ENCODE measurements around the gene CALR3. TPM values are rescaled to one million over a fixed set of nuclear protein-coding genes. Genes with fewer than 3 reads are reported as not detected.
A peak's percentile ranks its signal among the peaks of the same experiment; 100 is the strongest.
"Not testable (repeated sequence)": the region's sequence is repeated elsewhere in the genome, so short reads cannot be mapped to it uniquely, and the experiment has no call there.

CALR3 gene
- total RNA-seq, 2 donors from 2014 or later = not detected

GRCh38 chr19:16516923-16517610 lies 21.1 kb upstream of the CALR3 start:
- Mint-ChIP-seq H3K9me3 (no peaks in the 10 kb centered on the region), H3K4me1 (no peaks in the 10 kb centered on the region), H3K4me3 (no peak overlapping the region), H3K36me3 (ENCODE audit: low read depth) (peaks cover 50% of the 10 kb centered on the region), H3K27me3 (no peaks in the 10 kb centered on the region), H3K27ac (peak overlapping the region; percentile 52)
- no peak for ATAC-seq (replicated peaks)

DNA sequence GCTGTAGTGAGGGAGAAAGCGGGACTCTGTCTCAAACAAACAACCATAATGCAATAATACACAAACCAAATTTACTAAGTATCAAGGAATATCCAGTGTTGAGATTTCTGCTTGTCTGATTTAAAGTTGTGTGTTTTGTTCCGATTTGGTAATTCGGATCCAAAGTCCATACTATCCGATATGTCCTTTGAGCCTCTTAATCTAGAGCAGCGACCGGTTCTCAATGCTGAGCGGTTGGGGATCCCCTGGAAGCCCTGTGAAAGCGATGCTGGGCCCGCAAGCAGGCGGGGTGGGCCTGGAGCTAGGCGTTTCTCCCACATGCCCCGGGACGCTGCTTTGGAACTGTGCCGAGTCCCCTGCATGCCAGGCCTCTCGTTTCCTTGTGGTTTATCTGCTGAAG lies 20.4 kb upstream of the CALR3 start:
- Mint-ChIP-seq H3K27ac (no peak overlapping the region), H3K4me3 (no peak overlapping the region), H3K36me3 (ENCODE audit: low read depth) (peaks cover 46% of the 10 kb centered on the region), H3K27me3 (no peaks in the 10 kb centered on the region), H3K4me1 (no peaks in the 10 kb centered on the region), H3K9me3 (no peaks in the 10 kb centered on the region)
- no peak for ATAC-seq (replicated peaks)

DNA sequence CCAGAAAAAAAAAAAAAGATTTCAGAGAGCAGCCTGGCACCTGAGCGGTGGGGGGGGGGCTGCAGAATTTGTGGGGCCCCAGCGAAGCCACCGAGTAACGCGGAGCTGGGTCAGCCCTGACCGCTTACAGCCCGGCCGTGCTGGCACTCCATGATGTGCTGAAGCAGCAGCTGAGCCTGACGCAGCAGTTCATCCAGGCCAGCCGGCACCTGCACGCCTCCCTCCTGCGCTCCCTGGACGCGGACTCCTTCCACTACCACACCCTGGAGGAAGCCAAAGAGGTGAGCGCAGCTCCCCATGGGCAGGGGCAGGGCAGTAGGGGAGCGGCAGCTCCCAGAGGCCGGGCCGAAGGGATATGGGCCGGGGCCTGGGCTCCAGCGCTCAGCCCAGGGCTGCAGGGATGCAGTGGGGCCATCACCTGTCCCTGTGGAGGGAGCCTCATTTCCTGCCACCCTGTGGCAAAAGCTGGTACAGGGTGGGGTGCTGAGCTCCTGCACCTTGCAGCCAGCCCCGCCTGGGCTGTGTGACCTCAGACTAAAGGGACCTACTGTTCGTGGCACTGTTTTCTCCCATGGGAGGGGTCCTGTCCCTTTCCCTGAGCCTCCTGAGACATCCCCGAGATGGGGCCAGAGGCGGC lies 18.5 kb upstream of the CALR3 start:
- H3K27me3 Mint-ChIP-seq = no peaks in the 10 kb centered on the region
- no peak overlapping the region for H3K4me3 Mint-ChIP-seq
- peaks cover 29% of the 10 kb centered on the region for H3K36me3 Mint-ChIP-seq (ENCODE audit: low read depth)
- H3K4me1 Mint-ChIP-seq = no peaks in the 10 kb centered on the region
- no peaks in the 10 kb centered on the region for H3K9me3 Mint-ChIP-seq
- peak; percentile 6 for ATAC-seq (replicated peaks)
- no peak overlapping the region for H3K27ac Mint-ChIP-seq

GRCh38 chr19:16512611-16513010 lies 16.6 kb upstream of the CALR3 start:
- not testable (repeated sequence) for ATAC-seq (replicated peaks); H3K27me3 Mint-ChIP-seq; H3K4me3 Mint-ChIP-seq; H3K4me1 Mint-ChIP-seq; H3K9me3 Mint-ChIP-seq; H3K27ac Mint-ChIP-seq
- peaks cover 15% of the 10 kb centered on the region for H3K36me3 Mint-ChIP-seq (ENCODE audit: low read depth)

- Mint-ChIP-seq H3K27ac (no peak overlapping the region), H3K36me3 (ENCODE audit: low read depth) (peaks cover 10% of the 10 kb centered on the region), H3K27me3 (no peaks in the 10 kb centered on the region), H3K9me3 (no peaks in the 10 kb centered on the region), H3K4me3 (no peak overlapping the region), H3K4me1 (no peaks in the 10 kb centered on the region)
- ATAC-seq (replicated peaks) = no peak
Observed at GRCh38 chr19:16509141-16510061, 13.4 kb upstream of the CALR3 start.

- H3K36me3 Mint-ChIP-seq (ENCODE audit: low read depth) = peaks cover 17% of the 10 kb centered on the region
- H3K27ac Mint-ChIP-seq = no peak overlapping the region
- no peaks in the 10 kb centered on the region for H3K27me3 Mint-ChIP-seq
- H3K9me3 Mint-ChIP-seq = no peaks in the 10 kb centered on the region
- no peak overlapping the region for H3K4me3 Mint-ChIP-seq
- H3K4me1 Mint-ChIP-seq = no peaks in the 10 kb centered on the region
- no peak for ATAC-seq (replicated peaks)
Observed at GRCh38 chr19:16508546-16508945, 12.6 kb upstream of the CALR3 start.

DNA sequence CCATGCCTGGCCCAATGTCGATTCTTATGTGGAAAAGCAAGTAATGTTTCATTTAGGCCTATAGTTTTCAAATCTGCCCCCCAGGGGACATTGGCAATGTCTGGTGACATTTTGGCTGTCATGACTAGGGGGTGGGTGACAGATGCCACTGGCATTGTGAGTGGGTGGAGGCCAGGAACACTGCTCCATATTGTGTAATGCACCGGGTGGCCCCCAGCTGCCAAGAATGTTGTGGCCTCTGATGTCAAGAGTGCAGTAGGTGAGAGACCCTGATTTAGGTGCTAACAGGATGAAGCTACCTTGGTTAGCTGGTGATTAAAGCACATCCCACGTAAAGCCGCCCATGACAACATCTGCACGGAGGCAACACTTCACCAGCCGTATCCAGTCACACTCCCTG lies 11.0 kb upstream of the CALR3 start:
- Mint-ChIP-seq H3K27ac (no peak overlapping the region), H3K27me3 (no peaks in the 10 kb centered on the region), H3K9me3 (no peaks in the 10 kb centered on the region), H3K4me3 (no peak overlapping the region), H3K36me3 (ENCODE audit: low read depth) (peaks cover 30% of the 10 kb centered on the region), H3K4me1 (no peaks in the 10 kb centered on the region)
- no peak for ATAC-seq (replicated peaks)

- not testable (repeated sequence) for H3K4me3 Mint-ChIP-seq; H3K27me3 Mint-ChIP-seq; H3K9me3 Mint-ChIP-seq; H3K27ac Mint-ChIP-seq; ATAC-seq (replicated peaks); H3K4me1 Mint-ChIP-seq
- peaks cover 38% of the 10 kb centered on the region for H3K36me3 Mint-ChIP-seq (ENCODE audit: low read depth)
Observed at GRCh38 chr19:16506161-16506560, 10.2 kb upstream of the CALR3 start.

- Mint-ChIP-seq H3K4me3 (no peak overlapping the region), H3K36me3 (ENCODE audit: low read depth) (peaks cover 37% of the 10 kb centered on the region), H3K27me3 (no peaks in the 10 kb centered on the region), H3K27ac (no peak overlapping the region), H3K4me1 (no peaks in the 10 kb centered on the region), H3K9me3 (no peaks in the 10 kb centered on the region)
- ATAC-seq (replicated peaks) = no peak
Observed at GRCh38 chr19:16504271-16504670, 8.3 kb upstream of the CALR3 start.

GRCh38 chr19:16497837-16498236 lies 1.9 kb upstream of the CALR3 start:
- Mint-ChIP-seq H3K4me3 (peak overlapping the region; percentile 98), H3K27ac (peak overlapping the region; percentile 31), H3K4me1 (peaks cover 6% of the 10 kb centered on the region), H3K36me3 (ENCODE audit: low read depth) (peaks cover 20% of the 10 kb centered on the region), H3K27me3 (no peaks in the 10 kb centered on the region), H3K9me3 (no peaks in the 10 kb centered on the region)
- no peak for ATAC-seq (replicated peaks)

DNA sequence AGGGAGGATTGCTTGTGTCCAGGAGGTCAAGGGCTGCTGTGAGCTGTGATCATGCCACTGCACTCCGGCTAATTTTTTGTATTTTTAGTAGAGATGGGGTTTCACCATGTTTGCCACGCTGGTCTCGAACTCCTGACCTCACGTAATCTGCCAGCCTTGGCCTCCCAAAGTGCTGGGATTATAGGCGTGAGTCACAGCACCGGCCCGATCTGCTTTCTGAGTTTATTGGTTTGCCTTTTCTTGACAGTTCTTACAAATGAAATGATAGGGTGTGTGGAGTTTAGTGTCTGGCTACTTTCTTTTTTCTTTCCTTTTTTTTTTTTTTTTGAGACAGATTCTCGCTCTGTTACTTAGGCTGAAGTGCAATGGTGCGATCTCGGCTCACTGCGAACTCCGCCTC lies 1.1 kb upstream of the CALR3 start:
- peak overlapping the region; percentile 31 for H3K27ac Mint-ChIP-seq

DNA sequence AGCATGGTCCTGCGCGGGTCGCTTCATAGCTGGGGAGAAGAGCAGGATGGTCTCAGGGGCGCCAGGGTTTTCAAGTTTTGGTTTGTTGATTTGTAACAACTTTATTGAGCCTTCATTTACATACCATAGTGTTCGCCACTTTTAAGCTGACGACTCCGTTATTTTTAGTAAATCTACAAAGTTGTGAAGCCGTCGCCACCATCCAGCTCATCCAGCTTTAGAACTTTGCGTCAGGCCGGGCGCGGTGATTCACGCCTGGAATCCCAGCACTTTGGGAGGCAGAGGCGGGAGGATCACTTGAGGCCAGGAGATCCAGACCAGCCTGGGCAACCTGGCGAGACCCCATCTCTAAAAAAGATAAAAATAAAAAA lies 631 bp upstream of the CALR3 start:
- peak overlapping the region; percentile 96 for H3K27ac Mint-ChIP-seq

More for the DNA sequence above, 1.1 kb upstream of the CALR3 start:
- Mint-ChIP-seq H3K27me3 (no peaks in the 10 kb centered on the region), H3K4me3 (peak overlapping the region; percentile 98), H3K4me1 (peaks cover 6% of the 10 kb centered on the region), H3K9me3 (no peaks in the 10 kb centered on the region), H3K36me3 (ENCODE audit: low read depth) (peaks cover 12% of the 10 kb centered on the region)
- ATAC-seq (replicated peaks) = no peak

GRCh38 chr19:16486476-16486875 lies 9.5 kb downstream of the CALR3 start:
- H3K27me3 Mint-ChIP-seq; H3K27ac Mint-ChIP-seq; ATAC-seq (replicated peaks); H3K9me3 Mint-ChIP-seq; H3K4me1 Mint-ChIP-seq; H3K36me3 Mint-ChIP-seq (ENCODE audit: low read depth); H3K4me3 Mint-ChIP-seq: not testable (repeated sequence)

More for the DNA sequence above, 631 bp upstream of the CALR3 start:
- peaks cover 6% of the 10 kb centered on the region for H3K4me1 Mint-ChIP-seq
- peaks cover 8% of the 10 kb centered on the region for H3K36me3 Mint-ChIP-seq (ENCODE audit: low read depth)
- no peak for ATAC-seq (replicated peaks)
- peak overlapping the region; percentile 98 for H3K4me3 Mint-ChIP-seq
- H3K9me3 Mint-ChIP-seq = no peaks in the 10 kb centered on the region
- H3K27me3 Mint-ChIP-seq = no peaks in the 10 kb centered on the region

DNA sequence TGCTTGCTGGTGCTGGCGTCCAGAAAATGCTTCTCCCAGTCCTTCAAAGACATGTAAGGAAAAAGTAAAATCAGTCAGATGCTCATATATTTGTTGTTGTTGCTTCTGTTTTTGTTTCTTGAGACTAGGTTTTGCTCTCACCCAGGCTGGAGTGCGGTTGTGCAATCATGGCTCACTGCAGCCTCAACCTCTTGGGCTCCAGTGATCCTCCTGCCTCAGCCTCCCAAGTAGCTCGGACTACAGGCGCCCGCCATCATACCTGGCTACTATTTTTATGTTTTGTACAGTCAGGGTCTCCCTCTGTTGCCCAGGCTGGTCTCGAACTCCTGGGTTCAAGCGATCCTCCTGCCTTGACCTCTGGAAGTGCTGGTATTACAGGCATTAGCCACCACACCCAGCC lies 13.2 kb downstream of the CALR3 start:
- H3K27me3 Mint-ChIP-seq = no peaks in the 10 kb centered on the region

GRCh38 chr19:16477311-16477710 lies 18.7 kb downstream of the CALR3 start:
- H3K4me3 Mint-ChIP-seq = no peak overlapping the region
- no peak for ATAC-seq (replicated peaks)
- no peaks in the 10 kb centered on the region for H3K4me1 Mint-ChIP-seq
- no peaks in the 10 kb centered on the region for H3K36me3 Mint-ChIP-seq (ENCODE audit: low read depth)
- H3K27ac Mint-ChIP-seq = peak overlapping the region; percentile 36
- H3K9me3 Mint-ChIP-seq = no peaks in the 10 kb centered on the region
- H3K27me3 Mint-ChIP-seq = no peaks in the 10 kb centered on the region

More for the DNA sequence above, 13.2 kb downstream of the CALR3 start:
- no peak for ATAC-seq (replicated peaks)
- no peak overlapping the region for H3K27ac Mint-ChIP-seq
- no peak overlapping the region for H3K4me3 Mint-ChIP-seq
- H3K9me3 Mint-ChIP-seq = no peaks in the 10 kb centered on the region
- H3K4me1 Mint-ChIP-seq = no peaks in the 10 kb centered on the region
- no peaks in the 10 kb centered on the region for H3K36me3 Mint-ChIP-seq (ENCODE audit: low read depth)
